ACC112 (cell line): ENCODE measurements around the gene SH2B3.
A peak's percentile ranks its signal among the peaks of the same experiment; 100 is the strongest.

Experiments
- H2AFZ ChIP-seq: fragments of 200-600 bp; sonication (generic); one replicate; pipeline ENCODE4 v1.6.0; 2017; ENCODE audit warnings: antibody characterized with exemption, low read length; ENCODE audit not compliant: unreplicated experiment
- H3K27ac ChIP-seq: fragments of 200-600 bp; sonication (generic); 2 replicates; pipeline ENCODE4 v1.5.1; 2014; ENCODE audit warnings: low read depth, mild to moderate bottlenecking, antibody characterized with exemption, low read length, moderate library complexity
- H3K27me3 ChIP-seq: fragments of 200-600 bp; sonication (generic); 2 replicates; pipeline ENCODE4 v1.6.1; 2014; ENCODE audit warnings: mild to moderate bottlenecking, antibody characterized with exemption, low read length, moderate library complexity, mixed read lengths; ENCODE audit not compliant: insufficient read depth
- H3K36me3 ChIP-seq: fragments of 200-600 bp; sonication (generic); 2 replicates; pipeline ENCODE4 v1.6.1; 2016; ENCODE audit warnings: mild to moderate bottlenecking, antibody characterized with exemption, low read length, moderate library complexity, mixed read lengths; ENCODE audit not compliant: insufficient read depth
- H3K4me1 ChIP-seq: fragments of 200-600 bp; sonication (generic); one replicate; pipeline ENCODE4 v1.6.1; 2016; ENCODE audit warnings: low read length, mixed read lengths; ENCODE audit not compliant: insufficient read depth, unreplicated experiment, control insufficient read depth
- H3K4me3 ChIP-seq: fragments of 200-600 bp; sonication (generic); 2 replicates; pipeline ENCODE4 v1.5.1; 2014; ENCODE audit warnings: mild to moderate bottlenecking, low read depth, low read length
- H3K79me2 ChIP-seq: fragments of 200-600 bp; sonication (generic); one replicate; pipeline ENCODE4 v1.6.0; 2016; ENCODE audit warnings: low read length; ENCODE audit not compliant: control insufficient read depth, unreplicated experiment, insufficient read depth

SH2B3 gene

GRCh38 chr12:111405859-111406473 lies at the start of gene SH2B3:
TSS of gene SH2B3 (plus strand) at chr12:111405923. CDS start at chr12:111418146, 12,223 bp downstream.
- Histone ChIP-seq H3K36me3 (peaks cover 11% of the 10 kb centered on the region; the same call in 1 of the 2 replicates), H3K27me3 (no peaks in the 10 kb centered on the region), H3K27ac (peak within 1 kb of the TSS; percentile 97), H3K4me1 (peaks cover 46% of the 10 kb centered on the region), H2AFZ (peak within 1 kb of the TSS; percentile 40), H3K79me2 (peaks cover 50% of the 10 kb centered on the region), H3K4me3 (peak within 1 kb of the TSS; percentile 96)

DNA sequence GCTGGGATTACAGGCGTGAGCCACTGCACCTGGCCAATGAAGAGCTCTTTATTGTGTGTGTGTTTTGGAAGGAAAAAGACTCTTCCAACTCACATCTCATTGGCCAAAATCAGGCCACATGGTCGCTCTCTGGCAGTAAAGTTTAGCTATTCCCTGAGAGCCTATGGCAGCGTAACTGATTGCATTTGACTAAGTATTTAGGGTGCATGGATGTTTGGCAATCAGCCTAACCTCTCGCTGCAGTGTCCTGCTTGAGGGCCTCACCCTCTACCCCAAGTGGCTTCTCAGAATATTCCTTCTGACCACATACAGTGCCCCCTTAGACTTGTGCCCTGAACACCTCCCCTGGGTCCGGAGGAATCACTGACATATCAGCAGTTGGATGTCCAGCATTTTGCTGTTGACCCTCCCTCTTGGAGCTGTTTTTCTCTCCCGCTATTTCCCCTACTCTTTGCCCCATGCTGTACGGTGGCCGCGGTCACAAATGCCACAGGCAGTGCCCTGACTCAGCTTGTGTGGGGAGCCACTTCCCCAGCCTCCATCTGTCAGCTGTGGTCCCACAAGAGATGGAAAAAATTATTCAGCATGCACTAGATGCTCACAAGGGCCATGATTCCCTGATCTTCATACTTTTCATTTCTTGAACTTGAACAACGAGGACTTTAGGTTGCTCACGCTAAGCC lies 46.4 kb upstream of the SH2B3 start:
- Histone ChIP-seq H3K4me3 (no peak overlapping the region), H3K4me1 (peaks cover 16% of the 10 kb centered on the region), H3K36me3 (no peaks in the 10 kb centered on the region), H3K27me3 (no peaks in the 10 kb centered on the region), H3K27ac (no peak overlapping the region), H2AFZ (no peak overlapping the region), H3K79me2 (no peaks in the 10 kb centered on the region)

GRCh38 chr12:111359914-111360276 lies 45.8 kb upstream of the SH2B3 start:
- H3K27me3 ChIP-seq: no peaks in the 10 kb centered on the region
- H3K27ac ChIP-seq: no peak overlapping the region
- H3K4me3 ChIP-seq: no peak overlapping the region
- no peaks in the 10 kb centered on the region for H3K79me2 ChIP-seq
- no peak overlapping the region for H2AFZ ChIP-seq
- H3K4me1 ChIP-seq: peaks cover 16% of the 10 kb centered on the region
- H3K36me3 ChIP-seq: no peaks in the 10 kb centered on the region

GRCh38 chr12:111360325-111360930 lies 45.3 kb upstream of the SH2B3 start:
- H3K4me1 ChIP-seq: peaks cover 16% of the 10 kb centered on the region

GRCh38 chr12:111361073-111361716 lies 44.5 kb upstream of the SH2B3 start:
- no peaks in the 10 kb centered on the region for H3K27me3 ChIP-seq
- H3K36me3 ChIP-seq: no peaks in the 10 kb centered on the region
- no peak overlapping the region for H3K27ac ChIP-seq
- H2AFZ ChIP-seq: no peak overlapping the region
- no peak overlapping the region for H3K4me3 ChIP-seq
- no peaks in the 10 kb centered on the region for H3K79me2 ChIP-seq
- peaks cover 16% of the 10 kb centered on the region for H3K4me1 ChIP-seq

More at GRCh38 chr12:111360325-111360930, 45.3 kb upstream of the SH2B3 start:
- no peaks in the 10 kb centered on the region for H3K27me3 ChIP-seq
- no peaks in the 10 kb centered on the region for H3K36me3 ChIP-seq
- no peaks in the 10 kb centered on the region for H3K79me2 ChIP-seq
- no peak overlapping the region for H3K27ac ChIP-seq
- H2AFZ ChIP-seq: no peak overlapping the region
- no peak overlapping the region for H3K4me3 ChIP-seq

GRCh38 chr12:111361717-111362576 lies 43.8 kb upstream of the SH2B3 start:
- Histone ChIP-seq H3K27ac (no peak overlapping the region), H3K4me3 (no peak overlapping the region), H3K4me1 (peaks cover 16% of the 10 kb centered on the region), H3K36me3 (no peaks in the 10 kb centered on the region), H3K27me3 (no peaks in the 10 kb centered on the region), H2AFZ (no peak overlapping the region), H3K79me2 (no peaks in the 10 kb centered on the region)

DNA sequence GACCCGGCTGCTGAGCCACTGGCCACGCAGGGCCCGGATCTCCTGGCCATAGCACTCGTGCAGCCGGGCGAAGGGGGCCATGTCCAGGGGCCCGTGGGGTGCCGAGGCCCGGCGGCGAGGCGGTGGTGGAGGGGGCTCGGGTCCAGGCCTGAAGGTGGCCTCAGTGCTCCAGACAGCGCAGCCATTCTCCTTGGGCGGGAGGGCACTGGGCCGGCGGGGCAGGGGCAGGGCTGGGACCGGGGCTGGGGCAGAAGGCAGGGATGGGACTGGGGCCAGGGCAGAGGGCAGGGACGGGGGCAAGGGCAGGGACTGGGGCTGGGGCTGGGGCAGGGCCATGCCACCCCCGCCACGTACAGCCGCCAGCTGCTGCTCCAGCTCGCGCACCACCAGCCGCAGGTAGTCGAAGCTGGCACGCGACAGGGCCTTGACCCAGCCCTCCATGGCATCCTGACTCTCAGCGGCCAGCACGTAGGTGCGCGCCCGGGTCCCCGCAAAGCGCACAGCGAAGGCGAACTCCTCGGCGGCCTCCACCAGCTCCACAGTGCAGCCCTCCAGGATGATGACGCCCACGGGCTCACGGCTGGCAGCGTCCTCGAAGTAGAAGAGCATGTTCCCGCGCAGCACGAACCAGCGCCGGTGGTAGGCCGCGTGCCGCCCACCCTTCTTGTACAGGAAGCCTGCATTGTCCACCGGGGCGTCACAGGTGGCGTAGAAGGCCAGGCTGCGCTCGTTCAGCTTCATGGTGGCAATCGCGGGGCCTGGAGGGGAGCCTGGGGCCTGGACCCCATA lies 42.8 kb upstream of the SH2B3 start:
- peaks cover 24% of the 10 kb centered on the region for H3K4me1 ChIP-seq
- no peak overlapping the region for H3K4me3 ChIP-seq
- no peak overlapping the region for H2AFZ ChIP-seq
- H3K27ac ChIP-seq: no peak overlapping the region
- no peaks in the 10 kb centered on the region for H3K36me3 ChIP-seq
- no peaks in the 10 kb centered on the region for H3K79me2 ChIP-seq
- no peaks in the 10 kb centered on the region for H3K27me3 ChIP-seq

DNA sequence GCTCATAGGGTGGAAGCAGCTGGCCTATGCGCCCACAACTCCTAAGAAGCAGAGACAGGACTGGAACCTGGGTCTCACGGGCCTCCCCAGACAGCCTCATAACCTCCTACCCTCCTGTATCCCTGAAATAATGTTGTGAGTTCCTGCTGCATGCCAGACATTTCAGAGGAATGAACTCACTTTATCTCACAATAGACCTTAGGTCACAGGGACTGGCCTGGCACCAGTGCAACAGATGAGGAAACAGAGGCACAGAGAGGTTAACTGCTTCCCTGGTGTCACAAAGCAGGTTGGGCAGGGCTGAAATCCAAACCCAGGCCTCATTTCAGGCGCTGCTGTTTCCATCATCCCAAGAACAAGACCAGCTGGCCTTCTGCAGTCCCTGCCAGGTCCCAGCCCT lies 42.1 kb upstream of the SH2B3 start:
- H3K79me2 ChIP-seq: peaks cover 3% of the 10 kb centered on the region
- peaks cover 28% of the 10 kb centered on the region for H3K4me1 ChIP-seq
- H3K27ac ChIP-seq: no peak overlapping the region
- no peak overlapping the region for H3K4me3 ChIP-seq
- H2AFZ ChIP-seq: no peak overlapping the region
- H3K36me3 ChIP-seq: no peaks in the 10 kb centered on the region
- no peaks in the 10 kb centered on the region for H3K27me3 ChIP-seq

GRCh38 chr12:111366075-111366474 lies 39.6 kb upstream of the SH2B3 start:
- peaks cover 4% of the 10 kb centered on the region for H3K79me2 ChIP-seq
- H3K27ac ChIP-seq: no peak overlapping the region
- H3K4me3 ChIP-seq: no peak overlapping the region
- no peaks in the 10 kb centered on the region for H3K27me3 ChIP-seq
- H2AFZ ChIP-seq: no peak overlapping the region
- peaks cover 34% of the 10 kb centered on the region for H3K4me1 ChIP-seq
- no peaks in the 10 kb centered on the region for H3K36me3 ChIP-seq
